LNCAP (cell line): ENCODE results near the gene PM20D1.

Experiments
- CTCF ChIP-seq: fragments of 450-650 bp; IDR thresholded peaks from 2 replicates; pipeline ENCODE4 v1.5.1; 2017; ENCODE audit warnings: mild to moderate bottlenecking

PM20D1 gene

DNA sequence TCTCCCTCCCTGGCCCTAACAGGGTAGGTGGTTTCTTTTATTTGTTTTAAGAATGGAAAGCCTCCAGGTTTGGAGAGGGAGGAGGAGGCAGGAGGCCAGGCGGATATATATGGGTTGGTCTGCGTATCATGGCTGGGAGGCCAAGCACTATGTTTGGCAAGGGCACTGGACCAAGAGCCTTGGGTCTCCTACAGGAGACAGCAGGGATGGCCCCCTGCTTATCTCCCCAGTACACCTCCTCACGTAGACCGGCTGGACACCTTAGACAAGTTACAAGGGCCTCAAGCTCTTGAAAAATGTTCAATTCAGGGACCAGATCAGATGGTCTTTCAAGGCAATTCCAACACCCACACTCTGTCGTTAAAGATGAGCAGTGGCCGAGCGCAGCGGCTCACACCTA lies 47.9 kb downstream of the PM20D1 start:
- TF ChIP-seq CTCF, result no peak

DNA sequence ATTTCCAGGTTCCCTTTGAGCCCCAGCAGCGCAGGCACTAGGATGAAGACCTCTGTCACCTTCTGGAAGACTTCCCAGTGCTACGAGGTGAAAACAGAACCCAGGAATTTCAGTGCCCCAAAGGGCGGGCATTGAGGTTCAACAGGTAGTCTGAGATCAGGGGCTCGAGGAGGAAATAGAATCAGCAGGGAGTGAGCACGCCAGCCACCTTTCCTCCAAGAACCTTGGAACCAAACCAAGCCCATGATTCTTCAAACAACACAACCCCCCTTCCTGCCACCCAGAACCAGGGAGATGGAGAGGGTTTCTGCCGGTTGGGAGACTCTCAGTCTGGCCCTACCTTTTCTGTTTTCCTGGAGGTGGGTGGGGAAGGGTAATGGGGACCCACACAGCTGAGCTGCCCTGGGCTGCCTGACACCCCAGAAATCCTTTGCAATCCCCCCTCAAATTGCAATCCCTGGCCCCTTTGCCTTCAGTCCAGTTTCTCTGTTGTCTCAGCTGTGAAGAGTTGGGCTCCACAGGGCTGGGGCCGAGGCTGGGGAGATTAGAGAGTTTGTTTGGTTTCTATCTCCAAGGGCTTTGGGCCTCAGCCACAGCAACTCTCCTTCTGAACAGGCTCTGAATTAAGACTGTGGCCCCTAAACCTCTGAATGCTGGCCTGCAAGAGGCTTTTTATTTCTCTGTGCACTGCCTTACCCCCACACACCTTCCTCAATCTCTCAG lies 48.8 kb downstream of the PM20D1 start:
- no peak for TF ChIP-seq CTCF

DNA sequence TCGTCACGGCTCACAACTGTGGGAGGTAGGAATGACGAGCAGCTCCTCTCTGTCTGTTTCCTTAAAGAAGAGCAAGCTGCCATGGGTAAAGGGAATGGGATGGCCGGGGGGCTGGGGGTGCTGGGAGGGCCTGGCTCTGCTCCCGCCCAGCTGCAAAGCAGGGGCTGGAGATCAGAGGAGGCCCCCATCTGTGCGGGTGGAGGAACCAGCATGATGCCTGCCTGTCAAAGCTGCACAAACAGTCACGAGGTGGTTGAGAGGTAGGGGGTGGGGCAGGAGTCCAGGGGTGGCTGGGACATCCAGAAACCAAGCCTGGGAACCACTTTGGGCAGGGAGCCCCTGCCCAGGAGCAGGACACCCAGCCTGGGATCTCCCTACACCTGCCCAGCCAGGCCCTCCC lies 49.5 kb downstream of the PM20D1 start:
- no peak for TF ChIP-seq CTCF

GRCh38 chr1:205798577-205798976 lies 51.4 kb downstream of the PM20D1 start:
- no peak for TF ChIP-seq CTCF

DNA sequence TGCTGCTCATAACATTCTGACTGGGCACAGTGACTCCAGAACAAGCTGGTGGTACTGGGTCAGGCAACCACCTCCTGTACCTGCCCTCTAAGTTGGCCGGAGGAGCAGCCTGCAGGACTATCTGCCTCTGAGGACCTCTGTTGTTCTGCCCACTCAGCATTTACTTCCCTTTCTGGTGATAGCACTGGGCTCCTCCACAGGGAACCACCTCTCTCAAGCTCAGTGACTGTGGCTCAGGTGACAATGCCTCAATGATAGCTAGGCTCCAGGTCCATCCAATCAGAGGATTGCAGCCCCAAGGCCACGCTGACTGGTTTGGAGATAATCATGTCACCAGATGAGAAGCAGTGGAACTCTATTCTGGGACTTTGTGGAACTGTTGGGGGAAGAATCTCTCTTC lies 52.8 kb downstream of the PM20D1 start:
- no peak for TF ChIP-seq CTCF

DNA sequence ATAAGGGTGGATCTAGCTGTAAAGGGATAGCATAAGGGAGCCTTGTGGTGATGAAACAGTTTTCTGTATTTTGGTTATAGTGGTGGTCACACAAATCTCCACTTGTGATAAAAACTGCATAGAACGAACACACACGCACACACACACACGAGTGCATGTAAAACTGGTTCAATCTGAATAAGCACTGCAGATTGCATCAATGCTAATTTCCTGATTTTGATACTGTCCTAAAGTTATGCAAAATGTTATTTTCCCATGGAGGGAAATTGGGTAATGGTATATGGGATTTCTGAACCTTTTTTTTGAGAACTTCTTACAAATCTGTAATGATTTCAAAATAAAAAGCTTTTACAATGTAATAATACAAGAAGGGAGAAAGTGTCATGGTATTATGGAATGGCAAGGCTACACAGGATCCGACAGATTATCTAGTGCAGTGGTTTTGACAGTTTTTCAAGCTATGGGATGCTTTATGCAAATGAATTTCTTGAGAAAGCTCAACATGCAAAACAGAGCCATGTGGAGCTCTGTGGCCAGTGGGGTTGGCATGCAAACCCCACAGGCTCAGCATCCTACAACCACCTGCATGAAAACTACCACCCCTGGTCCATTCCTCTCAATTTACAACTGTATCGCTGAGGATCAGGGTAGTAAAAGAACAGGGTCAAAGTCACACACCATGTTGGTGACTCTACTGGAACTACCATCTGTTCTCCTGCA lies 55.8 kb downstream of the PM20D1 start:
- TF ChIP-seq CTCF, result no peak

GRCh38 chr1:205792961-205793673 lies 56.8 kb downstream of the PM20D1 start:
- TF ChIP-seq CTCF, result no peak
